GM19438 (cell line): ENCODE results near the gene PRKCE.

ENCODE experiments used
- ATAC-seq: cut with Tn5 transposase; IDR thresholded peaks from one replicate; pipeline ENCODE4 v1.9.1; 2021; ENCODE audit warnings: low read depth; ENCODE audit not compliant: unreplicated experiment

The PRKCE gene

DNA sequence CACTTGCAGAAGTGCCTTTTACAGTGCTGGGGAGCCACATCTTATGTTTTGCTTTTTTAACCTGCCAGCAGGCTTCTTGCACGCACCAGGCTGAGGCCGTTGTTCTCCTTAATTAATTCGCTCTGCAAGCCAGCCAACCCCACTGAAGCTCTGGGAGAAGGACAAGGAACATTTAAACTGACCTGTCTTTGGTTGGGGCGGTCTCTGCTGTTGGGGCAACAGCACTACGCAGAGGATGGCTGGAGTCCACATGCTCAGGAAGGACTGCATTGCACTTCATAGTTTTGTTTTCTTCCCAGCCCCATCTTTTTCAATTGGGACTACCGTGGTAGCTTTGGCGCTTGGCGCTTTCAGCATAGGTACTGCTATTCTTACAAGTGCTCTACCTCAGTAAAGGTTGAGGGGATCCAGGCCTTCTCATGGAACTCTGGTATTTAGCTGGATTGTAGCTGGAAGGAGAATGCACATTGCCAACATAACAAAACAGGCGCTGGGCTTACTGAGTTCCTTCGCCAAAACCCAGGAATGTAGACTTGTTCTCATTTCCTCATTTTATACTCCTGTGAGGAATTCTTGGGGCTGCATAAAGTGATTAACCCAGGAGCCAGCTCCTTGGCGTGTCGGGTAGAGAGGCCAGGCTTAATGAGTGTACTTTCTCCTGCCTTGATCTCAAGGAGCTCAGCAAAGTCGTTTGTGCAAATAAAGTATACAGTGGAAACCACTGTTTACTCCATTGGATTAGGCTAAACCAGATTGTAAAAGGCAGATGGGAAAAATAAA is 146.2 kb downstream of the PRKCE start:
- no peak for ATAC-seq

DNA sequence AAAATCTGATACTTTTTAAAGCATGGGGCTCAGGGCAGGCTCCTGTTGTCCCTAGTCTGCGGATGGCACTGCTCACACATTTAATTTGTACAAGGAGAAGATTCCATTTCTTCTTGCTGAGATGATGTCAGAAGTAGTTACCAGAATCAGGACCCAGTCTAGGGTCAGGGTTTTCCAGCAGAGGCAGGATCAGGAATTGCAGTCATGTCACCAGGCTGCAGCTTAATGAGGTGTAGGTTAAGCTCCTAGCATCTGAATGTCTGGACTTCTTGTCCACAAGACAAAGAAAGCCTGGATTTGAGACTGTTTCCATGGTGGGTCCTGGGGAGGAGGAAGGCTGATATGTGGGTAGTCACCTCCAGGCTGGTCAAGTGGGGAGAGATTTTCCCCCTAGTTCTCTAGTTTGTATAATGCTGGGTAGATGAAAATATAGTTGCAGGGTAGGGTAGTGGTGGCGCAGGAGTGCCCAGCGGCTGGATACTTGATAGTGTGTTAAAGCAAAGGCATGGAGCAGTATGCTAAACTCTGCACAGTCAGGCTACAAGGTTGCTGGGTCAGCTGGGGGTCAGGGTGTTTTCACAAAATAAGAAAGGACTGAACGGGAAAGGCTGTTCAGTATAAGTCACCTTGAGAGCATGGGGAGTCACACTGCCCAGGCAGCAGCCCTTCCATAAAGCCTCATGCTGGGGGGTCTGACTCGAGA is 148.4 kb downstream of the PRKCE start:
- no peak for ATAC-seq

DNA sequence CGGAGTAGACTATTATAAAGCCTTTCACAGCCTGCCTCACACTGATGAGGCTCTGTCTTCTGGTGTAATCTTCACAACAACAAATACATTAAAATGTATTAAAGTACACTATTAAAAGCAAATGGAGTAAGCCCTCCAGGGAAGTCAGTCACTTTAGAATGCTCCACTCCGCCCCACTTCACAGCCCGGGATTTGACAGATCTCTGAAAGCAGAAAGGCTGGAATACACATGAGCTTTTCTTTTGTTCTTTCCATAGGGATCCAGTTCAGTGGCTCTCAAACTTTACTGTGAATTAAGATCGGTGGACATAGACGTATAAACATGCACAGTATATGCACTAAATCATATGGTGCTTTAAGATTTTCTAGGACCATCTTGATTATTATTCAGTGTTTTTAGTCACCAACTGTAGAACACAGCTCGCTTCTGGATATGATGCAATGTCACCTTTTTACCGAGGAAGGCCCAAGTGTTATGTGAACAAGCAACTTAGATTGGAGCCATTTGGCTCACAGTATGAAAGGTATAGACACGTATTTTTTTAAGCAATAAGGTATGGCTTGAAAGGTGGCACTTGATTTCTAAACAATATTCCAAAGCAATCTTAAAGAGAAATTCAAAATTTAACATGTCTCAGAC is 151.1 kb downstream of the PRKCE start:
- no peak for ATAC-seq

DNA sequence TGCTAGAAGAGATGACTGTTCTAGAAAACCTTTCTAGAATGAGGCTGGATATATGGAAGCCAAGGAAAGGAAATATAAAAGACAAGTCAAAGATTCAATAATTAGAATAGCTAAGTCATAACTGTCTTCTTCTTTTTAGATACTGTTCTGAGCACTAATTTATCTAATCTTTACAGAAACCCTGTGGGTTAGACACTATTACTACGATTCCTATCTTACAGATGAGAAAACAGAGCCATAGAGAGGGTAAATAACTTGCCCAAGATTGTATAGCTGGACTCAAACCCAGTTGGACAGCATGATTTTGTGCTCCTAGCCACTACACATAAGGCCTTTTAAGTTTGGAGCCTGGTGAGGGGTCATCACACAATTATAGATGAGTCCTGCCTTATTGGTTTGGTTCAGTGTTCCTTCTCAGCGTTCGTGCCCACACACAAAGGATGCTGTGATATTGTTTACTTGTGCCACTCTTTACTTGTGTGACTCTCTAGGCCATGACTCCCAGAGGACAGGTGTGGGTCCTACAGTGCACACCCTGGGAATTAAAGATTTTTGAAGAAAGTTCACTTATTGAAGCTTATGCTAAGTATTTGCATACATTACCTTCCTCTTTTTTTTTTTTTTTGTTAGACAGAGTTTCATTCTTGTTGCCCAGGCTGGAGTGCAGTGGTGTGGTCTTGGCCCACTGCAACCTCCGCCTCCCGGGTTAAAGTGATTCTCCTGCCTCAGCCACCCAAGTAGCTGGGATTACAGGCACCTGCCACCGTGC is 153.7 kb downstream of the PRKCE start:
- no peak for ATAC-seq

DNA sequence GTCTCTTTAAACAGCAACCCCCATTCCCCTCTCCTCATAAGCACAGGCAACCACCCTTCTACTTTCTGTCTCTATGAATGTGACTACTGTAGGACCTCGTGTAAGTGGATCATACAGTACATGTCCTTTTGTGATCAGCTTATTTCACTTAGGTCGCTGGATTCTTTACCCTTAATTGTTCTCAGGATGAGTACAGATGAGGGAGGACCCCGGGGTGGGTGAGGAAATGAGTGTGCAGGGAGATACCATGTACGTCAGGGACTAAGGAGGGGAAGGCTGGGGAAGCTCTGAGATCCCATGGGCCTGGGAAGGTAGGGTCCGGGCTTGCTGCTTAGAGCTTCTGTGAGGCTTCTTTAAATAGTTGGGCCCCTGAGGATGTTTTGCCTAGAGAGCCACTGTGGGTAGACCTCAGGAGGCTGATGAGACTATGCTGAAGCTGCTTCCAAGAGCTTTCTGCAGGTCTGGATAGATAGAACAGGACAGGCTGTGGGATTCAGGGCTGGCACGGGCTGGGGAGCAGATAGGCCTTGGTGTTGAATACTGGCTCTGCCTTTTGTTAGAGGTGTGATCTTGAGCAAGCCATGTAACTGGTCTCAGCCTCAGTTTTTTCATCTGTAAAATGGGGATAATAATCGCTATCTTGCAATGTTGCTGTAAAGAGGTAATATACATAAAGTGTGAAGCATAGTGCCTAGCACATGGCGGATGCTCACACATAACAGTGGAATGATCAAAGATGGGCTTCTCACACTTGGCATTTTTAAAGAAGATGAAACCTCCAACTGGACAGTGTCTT is 155.3 kb downstream of the PRKCE start:
- ATAC-seq, result no peak

DNA sequence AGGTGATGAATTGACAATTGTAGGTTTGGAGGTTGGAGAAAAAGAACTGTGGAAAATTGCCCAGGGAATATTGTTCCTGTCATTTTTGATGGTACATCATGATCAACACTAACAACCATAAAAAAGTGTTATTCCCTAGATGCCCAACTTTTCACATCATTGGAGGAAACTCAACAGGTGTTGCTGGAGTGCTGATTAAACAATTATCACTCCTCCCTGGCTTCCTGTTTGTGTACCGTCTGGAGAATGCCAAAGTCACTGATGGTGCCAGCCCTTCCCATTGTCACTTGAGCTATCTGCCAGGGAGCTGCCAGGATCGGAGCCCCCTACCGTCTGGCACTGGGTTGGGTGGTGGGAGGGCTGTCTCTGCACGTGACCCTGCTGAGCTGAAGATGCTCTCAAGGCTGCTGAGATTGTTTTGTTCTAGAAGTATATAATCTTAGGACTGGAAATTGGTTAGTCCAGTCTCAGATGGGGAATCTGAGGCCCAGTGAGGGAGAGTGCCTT is 156.9 kb downstream of the PRKCE start:
- ATAC-seq, result no peak

DNA sequence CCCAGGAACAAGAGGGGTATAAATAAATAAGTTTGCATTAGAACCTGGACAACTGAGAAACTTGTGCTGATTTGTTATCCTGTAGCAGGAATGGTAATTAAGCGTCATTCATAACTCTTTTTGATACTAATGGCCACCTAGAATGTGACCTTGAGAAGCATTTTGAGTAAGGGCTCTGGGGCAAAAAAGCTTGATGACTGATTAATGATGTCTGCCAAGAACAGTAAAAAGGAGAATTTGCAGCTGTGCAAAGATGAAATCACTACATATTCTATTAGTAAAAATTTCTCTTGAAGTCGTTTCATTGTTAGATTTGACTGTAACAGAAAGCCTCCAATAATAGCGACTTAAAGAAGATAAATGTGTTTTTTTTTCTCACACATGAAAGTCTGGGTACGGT is 157.7 kb downstream of the PRKCE start:
- ATAC-seq, result no peak

DNA sequence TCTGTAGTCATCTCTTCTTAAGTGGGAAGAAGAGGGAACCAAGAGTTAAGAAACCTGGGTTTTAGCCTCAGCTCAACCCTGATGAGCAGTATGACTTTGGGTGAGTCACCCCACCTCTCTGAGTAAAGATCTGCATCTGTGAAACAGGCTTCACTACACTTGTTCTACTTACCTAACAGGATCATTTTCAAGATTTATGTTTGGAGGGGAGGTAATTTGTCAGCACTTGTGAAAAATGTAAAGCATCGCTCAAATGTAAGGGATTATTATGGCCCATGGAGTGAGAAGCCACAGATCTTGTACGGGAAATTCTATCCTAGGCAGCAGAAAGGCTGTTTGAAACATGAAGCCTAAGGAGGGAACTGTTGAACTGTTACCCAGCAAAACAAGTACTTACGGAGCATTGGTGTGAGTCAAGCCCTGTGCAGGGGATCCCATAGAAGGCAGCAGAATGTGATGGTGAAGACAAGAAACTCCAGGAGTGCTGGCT is 160.6 kb downstream of the PRKCE start:
- ATAC-seq, result no peak

DNA sequence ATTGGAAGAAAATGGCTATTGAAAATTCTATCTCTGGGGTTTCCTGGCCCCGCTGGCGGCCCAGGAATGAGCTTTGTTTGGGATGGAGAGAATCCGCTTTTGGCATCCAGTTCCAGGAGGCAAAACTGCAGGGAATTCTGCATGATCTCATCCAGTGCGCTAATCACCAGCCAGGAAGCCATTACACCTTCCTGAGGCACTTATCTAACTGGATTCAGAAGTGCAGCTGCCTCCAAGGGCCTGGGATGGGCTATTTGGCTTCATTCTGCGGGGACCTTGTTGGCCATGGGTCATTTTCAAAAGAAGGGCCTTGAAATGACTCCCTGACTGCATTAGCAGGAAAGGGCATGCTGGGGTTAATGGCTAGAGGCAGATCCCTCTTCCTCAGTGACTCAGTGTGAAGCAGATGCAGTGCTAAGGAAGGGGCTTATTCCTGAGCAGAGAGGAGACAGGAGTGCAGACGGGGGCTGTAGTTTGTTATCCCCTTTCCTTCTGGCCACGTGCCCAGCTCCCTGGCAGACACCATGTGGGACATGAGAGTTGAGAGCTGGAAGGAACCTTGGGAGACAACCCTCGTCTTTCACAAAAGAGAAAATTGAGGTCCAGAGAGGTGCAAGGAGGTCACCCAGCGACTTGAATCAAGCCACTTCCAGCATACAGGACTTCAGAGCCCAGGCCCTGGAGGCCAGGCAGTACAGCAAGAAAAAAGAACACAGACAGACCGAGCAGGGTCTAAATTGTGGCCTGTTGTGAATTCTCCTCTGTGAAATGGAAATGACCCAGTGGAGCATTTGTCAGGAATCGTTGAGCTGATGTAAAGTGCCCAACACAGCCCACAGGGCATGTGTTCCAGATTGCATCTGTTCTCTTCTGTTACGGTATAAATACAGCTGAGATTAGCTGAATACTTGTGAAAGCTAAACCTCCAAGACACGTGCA is 161.8 kb downstream of the PRKCE start:
- no peak for ATAC-seq

DNA sequence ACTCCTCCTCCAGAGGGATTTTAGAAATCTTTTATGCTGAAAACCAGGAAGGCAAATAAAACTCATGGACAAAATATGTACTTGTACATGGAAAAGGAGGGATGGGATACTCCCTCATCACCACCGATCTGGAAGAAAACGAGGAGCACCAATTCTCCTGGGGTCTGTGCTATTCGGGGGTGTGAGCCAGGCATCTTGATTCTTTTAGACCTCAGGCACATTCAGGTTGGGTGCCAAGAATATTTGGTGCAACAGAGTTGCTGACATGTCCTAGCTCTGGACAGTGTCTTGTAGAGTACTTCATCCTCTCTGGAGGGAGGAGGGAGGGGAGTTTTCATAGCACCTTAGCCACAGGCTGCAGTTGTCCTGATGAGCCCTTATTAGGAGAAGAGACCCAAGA is 163.0 kb downstream of the PRKCE start:
- ATAC-seq, result no peak

DNA sequence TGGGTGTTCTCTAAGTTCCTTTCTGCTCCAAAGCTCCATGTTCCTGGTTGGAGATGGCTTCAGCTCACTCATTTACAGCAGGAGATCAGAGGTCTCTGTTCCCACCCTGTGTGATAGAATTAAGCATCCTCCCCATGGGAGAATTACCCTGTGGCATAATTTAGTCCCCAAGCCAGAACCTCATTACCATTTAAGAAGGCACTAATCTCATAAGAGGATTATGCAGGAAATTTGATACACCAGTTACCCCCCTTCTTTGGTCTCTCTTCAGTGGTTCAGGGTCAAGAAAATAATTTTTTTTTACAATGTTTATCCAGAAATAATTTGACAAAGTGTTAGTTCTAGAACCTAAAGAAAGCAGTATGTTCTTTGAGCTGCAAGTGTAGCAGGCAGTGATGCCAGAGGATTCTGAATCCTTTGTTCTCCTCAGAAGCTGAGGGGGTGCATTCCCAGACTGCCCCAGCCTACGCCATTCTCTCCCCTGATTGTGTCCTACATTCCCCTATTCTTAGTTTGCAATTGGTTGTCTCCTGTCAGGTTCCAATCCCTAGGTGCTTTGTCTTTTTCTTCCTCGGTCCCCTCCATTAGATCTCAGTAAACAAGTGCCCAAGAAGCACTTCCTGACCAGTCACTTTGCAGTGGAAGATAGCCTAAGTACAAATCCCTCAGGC is 163.6 kb downstream of the PRKCE start:
- no peak for ATAC-seq

DNA sequence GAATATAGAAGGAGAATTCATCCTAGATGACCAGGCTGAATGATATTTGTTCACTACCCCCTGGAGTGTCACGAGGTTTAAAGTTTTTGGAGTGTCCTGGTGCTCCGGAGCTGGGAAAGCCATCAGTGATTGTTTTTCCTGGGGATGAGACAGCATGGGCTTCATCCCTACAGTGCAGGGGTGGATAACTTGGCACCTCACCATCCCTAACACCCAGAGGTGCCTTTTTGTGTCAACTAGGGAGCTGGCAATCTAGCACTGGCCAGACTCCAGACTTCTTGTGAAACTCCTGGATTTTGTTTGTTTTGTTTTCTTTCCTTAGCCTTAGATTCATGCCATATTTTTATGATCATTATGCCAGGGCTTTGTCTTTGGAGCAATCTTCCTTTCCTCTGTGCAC is 164.8 kb downstream of the PRKCE start:
- no peak for ATAC-seq

DNA sequence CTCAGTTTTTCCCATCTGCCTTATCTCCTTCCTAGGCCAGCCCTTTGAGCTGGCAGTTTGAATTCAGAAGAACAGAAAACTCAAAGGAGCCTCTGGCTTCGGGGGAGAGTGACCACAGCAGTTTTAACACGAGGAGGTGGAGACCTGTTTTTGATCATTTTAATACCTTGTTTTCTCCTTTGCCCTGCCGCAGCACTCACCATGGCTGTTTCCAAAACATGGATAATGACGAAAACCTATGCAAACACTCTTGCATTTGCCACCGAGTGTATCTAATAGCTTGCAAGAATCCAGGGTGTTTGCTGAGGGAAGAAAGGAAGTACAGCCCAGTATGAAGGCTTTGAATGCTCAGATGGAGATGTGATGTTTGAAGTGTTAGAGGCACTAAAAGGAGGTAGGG is 167.1 kb downstream of the PRKCE start:
- ATAC-seq, result no peak

DNA sequence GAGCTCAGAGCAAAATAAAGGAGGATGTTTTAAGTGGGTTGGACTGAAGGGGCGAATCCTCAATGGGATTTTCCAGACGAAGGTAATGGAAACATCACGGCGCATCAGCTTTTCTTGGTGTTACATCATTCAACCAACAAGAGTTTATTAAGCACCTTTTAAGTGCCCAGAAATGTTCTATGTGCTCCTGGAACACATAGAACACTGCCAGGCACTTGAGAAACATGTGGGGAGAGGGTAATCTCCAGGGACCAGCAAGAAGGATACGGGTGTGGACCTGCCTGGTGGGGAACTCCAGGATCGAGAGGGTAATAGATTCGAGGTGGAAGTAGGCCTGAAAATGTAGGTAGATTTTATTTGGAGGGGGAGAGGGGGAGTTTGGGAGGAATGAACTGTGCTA is 168.6 kb downstream of the PRKCE start:
- ATAC-seq, result no peak

DNA sequence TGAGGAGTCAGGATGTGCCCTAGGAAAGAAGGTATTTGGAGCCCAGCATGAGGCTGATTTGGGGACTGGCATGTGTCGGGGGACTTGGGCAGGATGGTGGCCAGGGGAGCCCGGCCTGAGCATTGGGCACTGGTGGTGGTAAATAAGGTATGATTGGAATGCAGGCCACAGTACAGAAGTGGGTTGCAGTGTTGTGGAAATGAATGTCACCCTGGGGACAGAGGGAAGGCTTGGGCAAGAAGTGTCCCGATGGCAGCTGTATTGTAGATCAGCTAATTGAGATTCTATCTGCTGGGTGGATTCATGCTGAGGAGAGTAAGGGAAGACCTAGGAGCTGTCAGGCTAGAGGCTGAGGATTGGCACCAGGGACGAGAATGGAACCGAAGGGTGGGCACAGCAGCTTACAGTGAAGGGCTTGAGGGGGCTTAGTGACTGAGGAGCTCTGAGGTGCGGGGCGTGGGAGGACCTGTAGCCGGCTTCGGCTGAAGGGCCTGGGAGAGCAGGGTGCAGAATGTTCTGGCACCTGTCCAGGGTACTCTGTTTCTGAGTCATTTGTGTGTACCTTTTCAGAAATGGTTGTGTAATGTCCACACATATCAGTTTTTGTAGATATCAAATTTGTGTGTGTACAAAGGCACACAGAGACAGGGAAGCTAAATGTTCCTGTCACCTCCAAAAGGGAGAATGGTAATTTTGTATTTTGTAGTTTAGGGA is 170.2 kb downstream of the PRKCE start:
- no peak for ATAC-seq

DNA sequence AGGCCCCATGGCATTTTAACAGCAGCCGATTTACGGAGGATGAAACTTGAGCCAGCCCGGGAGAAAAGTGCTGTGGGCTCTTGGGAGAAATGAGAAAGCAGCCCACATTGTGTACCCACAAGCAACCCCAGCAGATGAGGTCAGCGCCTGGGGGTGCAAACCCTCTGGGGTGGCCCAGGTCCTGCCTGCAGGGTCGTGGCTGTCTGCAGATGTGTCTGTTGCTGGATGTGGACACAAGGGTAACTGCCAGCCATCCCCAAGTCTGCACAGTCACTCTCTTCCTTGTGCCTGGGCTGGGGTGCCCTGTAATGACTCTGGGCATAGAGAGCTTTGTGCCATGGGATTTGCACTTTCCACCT is 170.8 kb downstream of the PRKCE start:
- ATAC-seq, result no peak

DNA sequence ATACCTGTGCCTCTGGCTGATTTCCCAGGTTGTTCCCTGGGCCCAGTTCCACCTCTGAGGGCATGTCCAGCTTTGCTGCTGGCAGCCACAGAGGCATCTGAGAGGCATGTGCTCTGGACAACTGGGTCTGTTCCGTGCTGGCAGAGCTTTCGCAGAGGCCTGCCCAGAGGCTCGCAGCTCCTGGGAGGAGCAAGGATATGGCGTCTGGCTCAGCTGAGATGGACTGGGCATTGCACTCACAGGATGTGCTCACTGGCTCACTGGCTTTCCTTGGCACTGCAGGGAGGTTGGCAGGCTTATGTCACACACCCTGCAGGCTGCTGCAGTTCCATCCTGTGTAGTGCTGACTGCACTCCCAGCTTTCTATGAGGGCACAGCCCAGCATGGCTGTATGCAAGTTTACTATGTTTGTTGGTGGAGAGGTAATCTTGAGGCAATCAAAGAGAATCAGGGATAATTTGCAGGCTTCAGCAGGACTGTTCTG is 172.3 kb downstream of the PRKCE start:
- no peak for ATAC-seq
